NCI-H524 (cell line): ENCODE results near the gene ARHGAP33.
"Not testable (repeated sequence)": the region's sequence is repeated elsewhere in the genome, so short reads cannot be mapped to it uniquely, and the experiment has no call there.

Source experiments
- DNase-seq, 2 experiments: peaks; one replicate each; lab custom pipeline; 2025; lab: John Stamatoyannopoulos, UW

Gene ARHGAP33

GRCh38 chr19:35792312-35792711 lies 16.9 kb downstream of the ARHGAP33 start:
- no peak for DNase-seq

- no peak for DNase-seq
Measured at GRCh38 chr19:35792888-35793287, 17.5 kb downstream of the ARHGAP33 start.

- DNase-seq, result no peak
Measured at GRCh38 chr19:35793381-35794165, 18.2 kb downstream of the ARHGAP33 start.

- not testable (repeated sequence) for DNase-seq
Measured at GRCh38 chr19:35795564-35795963, 20.2 kb downstream of the ARHGAP33 start.

GRCh38 chr19:35796645-35797542 lies 21.5 kb downstream of the ARHGAP33 start:
- no peak for DNase-seq

- no peak for DNase-seq
Measured at GRCh38 chr19:35797663-35798062, 22.3 kb downstream of the ARHGAP33 start.

GRCh38 chr19:35801828-35802227 lies 26.5 kb downstream of the ARHGAP33 start:
- no peak for DNase-seq

- peak; percentile 10 to 50 for DNase-seq
Measured at GRCh38 chr19:35805526-35806102, 30.2 kb downstream of the ARHGAP33 start.

- DNase-seq, result no peak
Measured at GRCh38 chr19:35806597-35806996, 31.2 kb downstream of the ARHGAP33 start.

GRCh38 chr19:35807633-35808032 lies 32.3 kb downstream of the ARHGAP33 start:
- DNase-seq, result no peak

- DNase-seq, result no peak
Measured at GRCh38 chr19:35811317-35812219, 36.2 kb downstream of the ARHGAP33 start.

GRCh38 chr19:35812220-35813042 lies 37.1 kb downstream of the ARHGAP33 start, which contains the start of gene PRODH2:
Gene PRODH2, minus strand, starts transcription at chr19:35812845. Its CDS starts 40 bp downstream, at chr19:35812805.
- no peak for DNase-seq

- DNase-seq, result no peak
Measured at GRCh38 chr19:35813043-35813890, 37.9 kb downstream of the ARHGAP33 start.

GRCh38 chr19:35816262-35816661 lies 40.9 kb downstream of the ARHGAP33 start:
- no peak for DNase-seq

GRCh38 chr19:35816846-35817245 lies 41.5 kb downstream of the ARHGAP33 start:
- DNase-seq, result no peak

GRCh38 chr19:35818445-35818844 lies 43.1 kb downstream of the ARHGAP33 start:
- DNase-seq, result no peak

GRCh38 chr19:35822579-35822978 lies 47.2 kb downstream of the ARHGAP33 start:
- no peak for DNase-seq

- no peak for DNase-seq
Measured at GRCh38 chr19:35824150-35824549, 48.8 kb downstream of the ARHGAP33 start.

GRCh38 chr19:35828692-35829301 lies 53.4 kb downstream of the ARHGAP33 start:
- no peak for DNase-seq
